HG03025 (cell line): ENCODE data around the gene STRIT1.

ENCODE experiments used
- ATAC-seq: cut with Tn5 transposase; IDR thresholded peaks from one replicate; pipeline ENCODE4 v1.9.1; 2021; ENCODE audit warnings: mild to moderate bottlenecking, moderate library complexity; ENCODE audit not compliant: unreplicated experiment, low FRiP score

The STRIT1 gene

GRCh38 chr3:155293516-155293915 is at the start of gene STRIT1:
TSS of gene STRIT1 (minus strand) at chr3:155293683.
- ATAC-seq = no peak

GRCh38 chr3:155342344-155342743 is 48.9 kb upstream of the STRIT1 start:
- ATAC-seq = no peak

- no peak for ATAC-seq
Observed at GRCh38 chr3:155339052-155339451, 45.6 kb upstream of the STRIT1 start.

- ATAC-seq = no peak
Observed at GRCh38 chr3:155335724-155336354, 42.4 kb upstream of the STRIT1 start.

GRCh38 chr3:155334914-155335723 is 41.6 kb upstream of the STRIT1 start:
- peak; percentile 82 for ATAC-seq

- no peak for ATAC-seq
Observed at GRCh38 chr3:155334215-155334913, 40.9 kb upstream of the STRIT1 start.

GRCh38 chr3:155332716-155333115 is 39.2 kb upstream of the STRIT1 start:
- ATAC-seq = no peak

- no peak for ATAC-seq
Observed at GRCh38 chr3:155331078-155331477, 37.6 kb upstream of the STRIT1 start.

- ATAC-seq = no peak
Observed at GRCh38 chr3:155330370-155330769, 36.9 kb upstream of the STRIT1 start.

GRCh38 chr3:155329513-155330048 is 36.1 kb upstream of the STRIT1 start:
- no peak for ATAC-seq

GRCh38 chr3:155327871-155328270 is 34.4 kb upstream of the STRIT1 start:
- ATAC-seq = no peak

- no peak for ATAC-seq
Observed at GRCh38 chr3:155327430-155327829, 33.9 kb upstream of the STRIT1 start.

- ATAC-seq = no peak
Observed at GRCh38 chr3:155326901-155327300, 33.4 kb upstream of the STRIT1 start.

- no peak for ATAC-seq
Observed at GRCh38 chr3:155326244-155326643, 32.8 kb upstream of the STRIT1 start.

GRCh38 chr3:155325263-155325835 is 31.9 kb upstream of the STRIT1 start:
- ATAC-seq = no peak

GRCh38 chr3:155323063-155323666 is 29.7 kb upstream of the STRIT1 start:
- no peak for ATAC-seq

GRCh38 chr3:155321418-155321817 is 27.9 kb upstream of the STRIT1 start:
- ATAC-seq = no peak

GRCh38 chr3:155320934-155321333 is 27.5 kb upstream of the STRIT1 start:
- no peak for ATAC-seq

GRCh38 chr3:155318740-155319139 is 25.3 kb upstream of the STRIT1 start:
- ATAC-seq = no peak

GRCh38 chr3:155317211-155317610 is 23.7 kb upstream of the STRIT1 start:
- ATAC-seq = no peak
